Measurements from ENCODE around the gene SHMT2. TPM values are rescaled to one million over a fixed set of nuclear protein-coding genes. Genes with fewer than 3 reads are reported as not detected.

The SHMT2 gene
- total RNA-seq, 6 donors from 2014 or later: 37.9 to 92.0 (median 52.0) TPM

DNA sequence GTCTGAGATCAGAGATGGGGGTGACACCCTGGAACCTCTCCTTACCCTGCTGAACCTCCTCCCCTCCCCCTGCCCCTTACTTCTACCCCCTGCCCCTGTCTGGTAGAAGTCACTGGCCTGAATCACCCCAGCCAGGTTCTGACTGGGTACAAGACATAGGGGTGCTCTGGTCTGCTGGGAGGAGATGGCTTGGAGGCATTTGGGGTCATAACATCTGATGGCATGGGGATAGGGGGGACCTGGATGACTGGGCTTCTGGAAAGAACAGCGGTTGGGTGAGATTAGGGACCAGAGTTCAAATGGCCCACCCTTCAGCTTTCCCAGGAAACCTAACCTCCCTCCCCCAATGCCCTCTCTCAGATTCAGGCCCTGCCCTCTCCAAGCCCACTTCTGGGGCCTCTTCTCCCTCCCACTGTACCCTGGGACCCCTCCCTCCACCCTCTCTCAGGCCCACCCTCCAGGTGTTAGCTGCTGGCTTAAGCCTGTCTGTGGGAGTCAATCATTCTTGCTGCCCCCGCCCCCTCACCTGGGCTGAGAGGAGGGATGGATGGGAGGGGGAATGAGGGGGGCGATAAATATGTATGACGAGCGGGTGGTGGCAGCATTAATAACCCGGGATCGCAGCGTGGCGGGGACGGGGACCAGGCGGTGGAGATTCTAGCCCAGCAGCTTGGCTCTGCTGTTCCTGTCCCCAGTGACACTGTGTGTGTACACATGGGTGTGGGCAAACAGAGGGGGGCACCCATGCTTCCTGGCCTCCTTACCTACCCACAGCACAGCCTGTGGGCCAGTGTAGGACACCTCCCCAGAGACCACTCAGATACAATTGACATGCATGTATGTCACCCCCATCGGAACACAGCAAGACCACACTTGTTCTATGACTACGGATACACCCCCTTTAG, 7.0 kb upstream of the SHMT2 start:
- H3K4me1 ChIP-seq: peaks cover 21 to 34% (median 23%) of the 10 kb centered on the region in 4 donors
- 27 to 41% methylated on average over 9 to 13 of the region's 13 CpGs for WGBS, 2 donors
- peaks cover 2 to 91% (median 54%) of the 10 kb centered on the region in 4 donors for H3K27me3 ChIP-seq
- H3K9me3 ChIP-seq: no peaks in the 10 kb centered on the region
- no peak overlapping the region for H3K4me3 ChIP-seq
- ATAC-seq (ENCODE audit: low FRiP score in 2 of 2) (no peak), DNase-seq (peak in 1 of 2 donors; percentile 39)
- H3K27ac ChIP-seq: no peak overlapping the region
- H3K36me3 ChIP-seq: no peaks in the 10 kb centered on the region
- TF ChIP-seq CTCF (IDR thresholded peaks at IDR 0.05): no peak
- TF ChIP-seq EP300 (IDR thresholded peaks at IDR 0.05): no peak
- no peak for TF ChIP-seq POLR2A (IDR thresholded peaks at IDR 0.05)
- no peak for TF ChIP-seq POLR2AphosphoS5 (IDR thresholded peaks at IDR 0.05)

- Histone ChIP-seq H3K36me3 (no peaks in the 10 kb centered on the region), H3K27me3 (peaks cover 2 to 81% (median 48%) of the 10 kb centered on the region in 4 donors)
- no peak for TF ChIP-seq POLR2A (IDR thresholded peaks at IDR 0.05)
- TF ChIP-seq CTCF (IDR thresholded peaks at IDR 0.05): no peak
- no peak for TF ChIP-seq POLR2AphosphoS5 (IDR thresholded peaks at IDR 0.05)
- no peak for TF ChIP-seq EP300 (IDR thresholded peaks at IDR 0.05)
Measured at GRCh38 chr12:57223191-57224165, 6.0 kb upstream of the SHMT2 start.

GRCh38 chr12:57224278-57224972, 5.1 kb upstream of the SHMT2 start:
- Histone ChIP-seq H3K9me3 (no peaks in the 10 kb centered on the region), H3K27me3 (peaks cover 2 to 78% (median 45%) of the 10 kb centered on the region in 4 donors), H3K4me1 (peaks cover 25 to 39% (median 26%) of the 10 kb centered on the region in 4 donors), H3K36me3 (no peaks in the 10 kb centered on the region), H3K27ac (no peak overlapping the region), H3K4me3 (peak overlapping the region in 1 of 4 donors; percentile 3)
- no peak for TF ChIP-seq POLR2A (IDR thresholded peaks at IDR 0.05)
- no peak for ATAC-seq (ENCODE audit: low FRiP score in 2 of 2)
- WGBS, 2 donors: 43 to 82% methylated on average over 10 to 13 of the region's 30 CpGs
- peak in 1 of 2 donors; percentile 33 for DNase-seq

More at GRCh38 chr12:57223191-57224165, 6.0 kb upstream of the SHMT2 start:
- 46 to 55% methylated on average over 21 to 22 of the region's 22 CpGs for WGBS, 2 donors
- no peaks in the 10 kb centered on the region for H3K9me3 ChIP-seq
- peak in 1 of 2 donors; percentile 74 for DNase-seq
- no peak overlapping the region for H3K27ac ChIP-seq
- no peak overlapping the region for H3K4me3 ChIP-seq
- ATAC-seq (ENCODE audit: low FRiP score in 2 of 2): no peak
- peaks cover 19 to 31% (median 21%) of the 10 kb centered on the region in 4 donors for H3K4me1 ChIP-seq

DNA sequence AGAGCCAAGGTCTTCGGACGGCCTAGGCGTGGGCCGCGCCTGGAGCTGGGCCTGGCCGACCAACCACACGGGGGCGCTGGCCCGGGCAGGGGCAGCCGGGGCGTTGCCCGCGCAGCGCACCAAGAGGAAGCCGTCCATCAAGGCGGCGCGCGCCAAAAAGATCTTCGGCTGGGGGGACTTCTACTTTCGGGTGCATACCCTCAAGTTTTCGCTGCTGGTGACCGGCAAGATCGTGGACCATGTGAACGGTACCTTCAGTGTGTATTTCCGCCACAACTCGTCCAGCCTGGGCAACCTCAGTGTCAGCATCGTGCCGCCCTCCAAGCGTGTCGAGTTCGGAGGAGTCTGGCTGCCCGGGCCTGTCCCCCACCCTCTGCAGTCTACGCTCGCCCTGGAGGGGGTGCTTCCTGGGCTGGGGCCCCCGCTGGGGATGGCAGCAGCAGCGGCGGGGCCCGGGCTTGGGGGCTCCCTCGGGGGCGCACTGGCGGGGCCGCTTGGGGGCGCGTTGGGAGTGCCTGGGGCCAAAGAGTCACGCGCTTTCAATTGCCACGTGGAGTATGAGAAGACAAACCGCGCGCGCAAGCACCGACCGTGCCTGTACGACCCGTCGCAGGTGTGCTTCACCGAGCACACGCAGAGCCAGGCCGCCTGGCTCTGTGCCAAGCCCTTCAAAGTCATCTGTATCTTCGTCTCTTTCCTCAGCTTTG, 4.4 kb upstream of the SHMT2 start:
- Histone ChIP-seq H3K4me3 (peak overlapping the region in 1 of 4 donors; percentile 3), H3K27ac (no peak overlapping the region), H3K4me1 (peaks cover 25 to 42% (median 30%) of the 10 kb centered on the region in 4 donors), H3K36me3 (no peaks in the 10 kb centered on the region), H3K27me3 (peaks cover 1 to 71% (median 38%) of the 10 kb centered on the region in 4 donors), H3K9me3 (no peaks in the 10 kb centered on the region)
- DNase-seq (peak; percentile 65 to 93), ATAC-seq (ENCODE audit: low FRiP score in 2 of 2) (peak; percentile 54 to 73)
- TF ChIP-seq CTCF (IDR thresholded peaks at IDR 0.05) (peak; percentile 69 to 83 (median 77)), POLR2AphosphoS5 (IDR thresholded peaks at IDR 0.05) (no peak), POLR2A (IDR thresholded peaks at IDR 0.05) (no peak), EP300 (IDR thresholded peaks at IDR 0.05) (no peak)
- WGBS, 2 donors: 8 to 10% methylated on average over 5 to 29 of the region's 61 CpGs

All from upper lobe of left lung (tissue), 6 donors.